ENCODE measurements around the gene SDHB. TPM values are rescaled to one million over a fixed set of nuclear protein-coding genes. Genes with fewer than 3 reads are reported as not detected.
A peak's percentile ranks its signal among the peaks of the same experiment; 100 is the strongest.

The SDHB gene
- total RNA-seq: 10 to 100 TPM; 90.9 to 91.3 TPM

DNA sequence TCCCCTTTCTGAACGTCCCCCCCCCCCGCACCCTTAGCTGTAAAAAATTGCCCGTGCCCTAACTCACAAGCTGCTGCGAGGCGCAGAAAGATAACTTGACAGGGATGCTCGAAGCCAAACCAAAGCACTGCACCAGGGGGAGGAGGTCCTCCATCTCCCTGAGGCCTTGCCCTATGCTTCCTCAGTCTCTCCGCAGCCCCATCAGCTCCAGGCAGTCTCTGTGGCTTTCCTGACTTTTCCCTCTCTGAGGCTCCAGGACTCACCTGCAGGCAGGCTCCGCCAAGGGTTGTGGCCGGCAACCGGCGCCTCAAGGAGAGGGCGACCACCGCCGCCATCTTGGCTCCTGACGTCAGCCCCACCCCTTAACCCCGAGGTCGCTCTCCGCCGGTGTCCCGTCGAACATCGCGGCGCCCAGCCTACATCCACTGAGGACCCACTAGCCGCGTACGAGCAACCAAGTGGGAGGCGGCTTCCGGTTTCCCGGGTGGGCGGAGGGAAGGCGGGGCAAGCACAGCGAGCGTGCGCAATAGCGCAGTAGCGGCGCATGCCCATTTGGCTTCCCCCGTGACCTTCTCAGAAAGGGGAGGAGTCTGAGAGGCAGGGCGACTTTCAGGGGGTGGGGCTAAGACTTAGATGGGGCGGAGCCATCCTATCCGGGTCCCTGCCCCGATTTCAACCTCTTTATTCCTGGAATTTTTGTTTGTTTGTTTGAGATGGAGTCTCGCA, at the start of gene SDHB:
Gene SDHB (minus strand): TSS at position 348 of the 726 bp plus-strand sequence. CDS start 13 bp downstream, at position 335.
- POLR2A ChIA-PET: interaction anchor here (0.7 kb wide), 1 partner anchor 149 kb away, joined by 3 read pairs; no protein-coding TSS in a partner anchor
- H3K27me3 Mint-ChIP-seq: peaks cover 6% of the 10 kb centered on the region
- CTCF ChIA-PET: interaction anchor here (2.4 kb wide), 1 partner anchor 22 kb away, joined by 8 read pairs; no protein-coding TSS in a partner anchor
- peak within 1 kb of the TSS; percentile 96 for H3K4me3 Mint-ChIP-seq
- H3K4me1 Mint-ChIP-seq: peaks cover 32% of the 10 kb centered on the region
- DNase-seq: peak; percentile 100
- peak within 1 kb of the TSS; percentile 94 for H3K27ac Mint-ChIP-seq
- peaks cover 17% of the 10 kb centered on the region for H3K36me3 Mint-ChIP-seq (ENCODE audit: low read depth)
- H3K9me3 Mint-ChIP-seq: no peaks in the 10 kb centered on the region

DNA sequence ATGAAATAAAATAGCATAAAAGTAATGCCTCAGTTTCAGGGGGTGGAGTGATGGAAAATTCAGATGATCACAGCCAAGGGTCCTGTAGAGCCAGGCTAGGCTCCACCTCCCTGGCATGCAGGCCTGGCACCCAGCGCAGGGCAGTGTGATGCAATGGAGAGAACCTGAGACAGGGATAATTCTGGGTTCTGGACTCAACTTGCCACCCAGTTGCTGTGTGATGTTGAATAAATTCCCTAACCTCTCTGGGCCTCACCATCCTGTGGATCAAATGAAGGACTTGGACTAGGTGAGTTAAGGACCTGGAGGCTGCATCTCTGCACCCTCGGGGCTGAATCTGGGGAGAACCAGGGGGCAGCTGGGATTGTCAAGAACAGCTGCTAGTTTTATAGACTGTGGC, 48.4 kb upstream of the SDHB start:
- CTCF ChIA-PET: no interaction called here
- H3K27me3 Mint-ChIP-seq: peaks cover 4% of the 10 kb centered on the region
- no peaks in the 10 kb centered on the region for H3K36me3 Mint-ChIP-seq (ENCODE audit: low read depth)
- H3K27ac Mint-ChIP-seq: no peak overlapping the region
- DNase-seq: no peak
- H3K4me1 Mint-ChIP-seq: no peaks in the 10 kb centered on the region
- POLR2A ChIA-PET: no interaction called here
- no peak overlapping the region for H3K4me3 Mint-ChIP-seq
- no peaks in the 10 kb centered on the region for H3K9me3 Mint-ChIP-seq

DNA sequence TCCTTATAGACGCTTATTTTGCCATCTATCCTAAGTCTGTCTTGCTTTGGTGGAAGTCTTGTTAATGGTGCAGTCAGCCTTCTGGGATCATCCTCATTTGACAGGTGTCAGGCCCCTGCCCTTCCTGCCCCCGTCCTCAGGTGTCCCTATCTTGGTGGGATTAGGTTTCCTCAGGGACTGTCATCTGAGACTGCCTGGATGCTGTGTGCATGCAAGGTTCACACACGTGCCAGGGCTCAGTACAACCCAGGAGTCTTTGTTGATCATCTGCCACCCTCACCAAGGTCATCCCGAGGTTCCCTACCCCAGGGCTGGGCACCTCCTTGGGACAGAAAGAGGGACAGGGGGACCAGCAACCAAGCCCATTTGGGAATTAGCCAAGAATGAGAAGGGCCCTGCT, 47.4 kb upstream of the SDHB start:
- H3K27ac Mint-ChIP-seq: no peak overlapping the region
- no peaks in the 10 kb centered on the region for H3K36me3 Mint-ChIP-seq (ENCODE audit: low read depth)
- POLR2A ChIA-PET: no interaction called here
- CTCF ChIA-PET: no interaction called here
- H3K9me3 Mint-ChIP-seq: no peaks in the 10 kb centered on the region
- no peak overlapping the region for H3K4me3 Mint-ChIP-seq
- H3K4me1 Mint-ChIP-seq: no peaks in the 10 kb centered on the region
- H3K27me3 Mint-ChIP-seq: peaks cover 4% of the 10 kb centered on the region
- DNase-seq: no peak

DNA sequence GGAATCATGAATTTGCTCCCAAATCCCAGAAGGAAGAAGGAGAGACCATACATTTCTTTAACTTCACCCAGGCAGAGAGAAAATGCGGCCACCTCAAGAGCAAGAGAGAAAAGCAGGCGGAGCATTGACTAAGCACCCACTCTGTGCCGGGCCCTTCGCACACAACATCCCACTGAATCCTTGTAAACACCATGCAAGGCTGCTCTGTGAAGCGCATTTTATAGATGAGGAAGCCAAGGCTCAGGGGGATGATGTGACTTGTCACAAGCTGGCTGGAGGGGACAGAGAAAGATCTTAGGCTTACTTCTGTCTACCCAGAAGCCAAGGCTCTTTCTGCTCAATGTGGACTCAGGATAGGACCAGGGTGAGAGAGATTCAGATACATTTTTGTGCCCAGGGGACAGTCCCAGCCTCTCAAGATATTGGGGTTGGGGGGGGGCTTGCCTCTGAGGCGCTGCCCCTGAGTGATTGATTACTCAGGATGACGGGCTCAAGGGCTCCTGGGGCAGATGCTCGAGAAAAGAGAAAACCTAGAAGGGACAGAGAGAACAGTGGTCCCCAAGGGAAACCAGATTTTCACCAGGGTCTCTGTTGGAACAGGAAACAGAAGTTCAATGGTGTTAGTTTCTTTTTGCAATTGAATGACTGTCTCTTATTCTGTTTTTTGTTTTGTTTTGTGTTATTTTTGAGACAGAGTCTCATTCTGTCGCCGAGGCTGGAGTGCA, 45.9 kb upstream of the SDHB start:
- Mint-ChIP-seq H3K4me3 (no peak overlapping the region), H3K27me3 (peaks cover 6% of the 10 kb centered on the region), H3K27ac (no peak overlapping the region), H3K36me3 (ENCODE audit: low read depth) (no peaks in the 10 kb centered on the region), H3K9me3 (no peaks in the 10 kb centered on the region), H3K4me1 (no peaks in the 10 kb centered on the region)
- DNase-seq: no peak
- POLR2A ChIA-PET: no interaction called here
- CTCF ChIA-PET: no interaction called here

DNA sequence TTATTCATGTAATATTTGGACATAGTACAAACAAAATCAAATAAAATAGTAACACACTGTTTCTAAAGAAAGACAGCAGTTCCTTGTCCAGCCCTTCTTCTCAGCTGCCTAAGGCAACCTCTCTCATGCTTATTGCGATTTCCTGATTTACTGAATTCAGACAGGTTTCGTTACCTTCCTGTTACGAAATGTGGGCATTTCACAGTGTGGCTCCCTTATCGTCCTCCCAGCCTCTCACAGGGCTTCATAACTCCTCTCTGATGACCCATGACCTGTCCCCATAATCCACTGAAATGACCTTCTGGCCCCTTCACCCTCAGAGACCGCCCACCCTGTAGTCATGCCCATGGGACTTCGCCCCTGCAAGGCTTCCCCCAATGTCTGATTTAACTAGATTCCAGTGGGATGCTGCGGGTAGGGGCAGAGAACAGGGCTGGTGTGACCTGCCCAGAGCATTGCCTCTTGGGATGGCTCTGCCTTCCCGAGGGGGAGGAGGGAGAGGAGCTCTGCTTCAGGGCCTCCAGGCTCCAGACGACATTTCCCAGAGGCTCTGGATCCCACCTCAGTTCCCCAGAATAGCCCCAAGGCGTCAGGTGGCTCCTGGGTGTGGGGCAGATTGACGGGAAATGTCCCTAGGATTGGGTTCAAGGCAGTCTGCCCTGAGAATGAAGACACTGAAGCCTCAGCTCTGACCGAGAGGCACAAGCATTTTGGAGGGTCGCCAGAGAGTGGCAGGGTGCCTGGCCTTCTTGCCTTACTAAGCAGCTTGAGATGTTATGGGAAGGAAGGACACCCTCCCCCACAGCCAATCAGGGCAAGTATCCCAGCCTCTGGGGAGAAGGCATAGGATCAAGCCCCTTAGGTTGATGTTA, 44.9 kb upstream of the SDHB start:
- ChIA-PET CTCF (no interaction called here), POLR2A (no interaction called here)
- H3K4me3 Mint-ChIP-seq: no peak overlapping the region
- H3K9me3 Mint-ChIP-seq: no peaks in the 10 kb centered on the region
- H3K4me1 Mint-ChIP-seq: no peaks in the 10 kb centered on the region
- no peaks in the 10 kb centered on the region for H3K36me3 Mint-ChIP-seq (ENCODE audit: low read depth)
- peaks cover 6% of the 10 kb centered on the region for H3K27me3 Mint-ChIP-seq
- no peak overlapping the region for H3K27ac Mint-ChIP-seq
- no peak for DNase-seq

DNA sequence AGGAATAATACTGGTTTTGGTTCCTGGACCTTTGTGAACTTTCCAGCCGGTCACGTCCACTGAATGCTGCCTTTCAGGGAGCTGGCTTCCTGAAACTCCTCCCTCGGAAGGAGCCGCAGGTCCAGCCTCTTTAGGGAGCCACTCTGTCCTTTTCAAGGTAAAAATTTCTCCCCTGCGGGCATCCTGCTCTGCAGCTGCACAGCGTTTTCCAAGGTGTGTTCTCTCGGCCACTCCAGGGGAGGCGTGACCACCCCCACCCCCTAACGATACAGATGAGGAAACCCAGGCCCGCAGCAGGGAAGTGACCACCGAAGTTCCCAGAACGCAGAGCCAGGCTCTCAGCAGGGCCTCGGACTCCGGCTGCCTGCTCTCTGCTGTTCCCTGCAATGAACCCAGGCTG, 44.0 kb upstream of the SDHB start:
- peaks cover 6% of the 10 kb centered on the region for H3K27me3 Mint-ChIP-seq
- no peak overlapping the region for H3K27ac Mint-ChIP-seq
- H3K4me3 Mint-ChIP-seq: no peak overlapping the region
- DNase-seq: no peak
- no peaks in the 10 kb centered on the region for H3K4me1 Mint-ChIP-seq
- POLR2A ChIA-PET: no interaction called here
- H3K9me3 Mint-ChIP-seq: no peaks in the 10 kb centered on the region
- H3K36me3 Mint-ChIP-seq (ENCODE audit: low read depth): no peaks in the 10 kb centered on the region
- CTCF ChIA-PET: no interaction called here

DNA sequence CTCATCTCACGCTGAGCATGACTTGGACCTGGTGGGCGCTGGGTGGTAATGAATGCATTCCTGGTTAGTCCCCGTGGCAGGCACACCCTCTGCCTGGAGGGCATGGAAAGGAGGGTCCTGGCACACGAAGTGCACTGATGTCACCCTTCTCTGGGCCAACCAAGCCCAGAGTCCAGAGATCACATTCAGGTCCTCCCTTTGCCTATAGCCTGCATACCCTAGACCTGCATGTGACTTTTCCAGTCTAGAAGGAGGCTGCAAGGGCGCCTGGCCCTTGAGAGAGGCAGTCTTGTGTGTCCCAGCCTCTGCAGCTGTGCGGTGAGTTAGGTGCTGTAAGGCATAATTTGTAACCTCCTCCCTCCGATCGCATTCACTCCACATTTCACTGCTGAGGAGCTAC, 43.3 kb upstream of the SDHB start:
- POLR2A ChIA-PET: no interaction called here
- H3K27me3 Mint-ChIP-seq: peaks cover 6% of the 10 kb centered on the region
- H3K36me3 Mint-ChIP-seq (ENCODE audit: low read depth): no peaks in the 10 kb centered on the region
- no peak overlapping the region for H3K4me3 Mint-ChIP-seq
- CTCF ChIA-PET: no interaction called here
- no peak for DNase-seq
- H3K27ac Mint-ChIP-seq: no peak overlapping the region
- no peaks in the 10 kb centered on the region for H3K4me1 Mint-ChIP-seq
- H3K9me3 Mint-ChIP-seq: no peaks in the 10 kb centered on the region

DNA sequence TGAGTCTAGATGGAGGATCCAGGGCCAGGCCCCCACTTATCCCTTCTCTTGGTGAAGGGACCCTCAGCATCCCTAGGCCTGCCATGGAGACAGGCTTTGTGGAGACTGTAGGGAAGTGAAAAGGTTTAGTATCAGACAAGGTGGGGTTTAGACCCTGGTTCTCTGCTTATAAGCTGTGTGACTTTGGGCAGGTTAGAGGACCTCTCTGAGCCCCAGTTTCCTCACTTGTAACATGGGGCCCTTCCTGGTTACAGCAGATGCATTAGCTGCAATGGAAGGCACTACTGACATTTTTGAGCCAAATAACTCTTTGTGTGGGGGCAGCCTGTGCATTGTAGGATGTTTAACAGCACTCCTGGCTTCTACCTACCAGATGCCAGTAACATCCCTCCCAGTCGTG, 42.8 kb upstream of the SDHB start:
- ChIA-PET CTCF (no interaction called here), POLR2A (no interaction called here)
- no peaks in the 10 kb centered on the region for H3K36me3 Mint-ChIP-seq (ENCODE audit: low read depth)
- DNase-seq: no peak
- no peak overlapping the region for H3K4me3 Mint-ChIP-seq
- peaks cover 6% of the 10 kb centered on the region for H3K27me3 Mint-ChIP-seq
- no peaks in the 10 kb centered on the region for H3K9me3 Mint-ChIP-seq
- H3K27ac Mint-ChIP-seq: no peak overlapping the region
- H3K4me1 Mint-ChIP-seq: no peaks in the 10 kb centered on the region

DNA sequence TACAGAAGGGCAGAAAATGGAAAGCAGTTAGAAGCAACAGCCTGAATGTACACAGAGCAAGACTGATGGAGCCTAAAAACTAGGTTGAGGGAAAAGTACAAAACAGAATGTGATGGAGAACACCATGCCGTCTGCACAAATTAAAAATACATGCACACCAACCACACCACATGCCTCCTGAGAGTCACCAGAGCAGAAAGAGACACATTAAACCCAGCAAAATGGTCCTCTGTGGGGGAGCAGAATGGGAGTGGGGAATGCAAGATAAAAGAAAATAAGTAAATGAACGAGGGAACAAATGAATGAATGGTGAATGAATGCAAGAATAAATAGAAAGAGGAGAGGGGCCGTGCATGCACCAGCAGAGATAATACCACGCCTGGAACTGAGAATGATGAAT, 41.3 kb upstream of the SDHB start:
- H3K4me1 Mint-ChIP-seq: no peaks in the 10 kb centered on the region
- POLR2A ChIA-PET: no interaction called here

DNA sequence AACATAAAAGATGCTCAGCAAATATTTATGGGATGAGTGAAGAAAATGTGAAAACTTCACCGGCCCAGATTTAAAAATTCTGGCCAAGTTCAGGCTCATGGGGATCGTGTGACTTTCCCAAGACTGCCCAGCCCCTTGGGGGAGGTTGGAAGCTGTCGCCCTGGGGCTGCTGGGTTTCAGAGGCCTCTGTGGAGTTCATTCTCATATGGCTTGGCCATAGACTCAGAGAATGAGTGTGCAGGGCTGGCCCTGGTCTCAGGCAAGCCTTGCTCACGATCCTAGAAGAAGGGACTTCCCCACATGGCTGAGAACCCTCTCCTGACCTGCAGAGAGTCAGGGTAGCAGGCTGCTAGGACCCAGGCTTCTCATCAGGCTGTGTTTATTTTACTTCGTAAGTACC, 40.8 kb upstream of the SDHB start:
- ChIA-PET CTCF (no interaction called here), POLR2A (no interaction called here)
- no peak for DNase-seq
- Mint-ChIP-seq H3K4me1 (no peaks in the 10 kb centered on the region), H3K9me3 (no peaks in the 10 kb centered on the region), H3K36me3 (ENCODE audit: low read depth) (no peaks in the 10 kb centered on the region), H3K4me3 (no peak overlapping the region), H3K27me3 (peaks cover 6% of the 10 kb centered on the region), H3K27ac (no peak overlapping the region)

More for the DNA sequence above, 41.3 kb upstream of the SDHB start:
- Mint-ChIP-seq H3K4me3 (no peak overlapping the region), H3K27ac (no peak overlapping the region), H3K9me3 (no peaks in the 10 kb centered on the region), H3K36me3 (ENCODE audit: low read depth) (no peaks in the 10 kb centered on the region), H3K27me3 (peaks cover 6% of the 10 kb centered on the region)
- DNase-seq: no peak
- CTCF ChIA-PET: no interaction called here

DNA sequence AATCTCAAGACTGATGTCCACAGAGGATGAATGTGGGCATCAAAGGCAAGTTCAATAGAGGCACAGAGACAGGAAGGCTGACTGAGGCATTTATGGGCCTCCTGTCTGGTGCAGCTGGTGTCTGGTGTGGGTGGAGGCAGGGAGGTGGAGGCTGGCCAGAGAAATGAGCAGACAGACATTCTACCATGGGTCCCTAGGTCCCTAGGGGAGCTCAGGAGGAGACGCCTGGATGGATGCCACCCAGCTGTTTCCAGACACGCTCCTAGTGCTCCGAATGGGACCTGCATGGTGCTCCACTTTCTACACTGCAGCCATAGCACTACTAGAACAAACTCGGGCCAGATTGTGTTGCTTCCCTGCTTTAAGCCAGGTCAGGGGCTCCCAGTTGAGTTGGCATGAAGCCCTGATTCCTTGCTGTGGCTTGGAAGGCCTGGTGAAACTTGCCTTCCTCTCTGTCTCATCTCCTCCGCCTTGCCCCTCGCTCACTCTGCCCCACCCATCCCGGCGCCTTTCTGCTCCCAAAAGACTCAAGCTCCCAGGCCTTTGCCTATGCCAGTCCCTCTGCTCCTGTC, 40.1 kb upstream of the SDHB start:
- ChIA-PET CTCF (interaction anchor here (0.5 kb wide), 1 partner anchor 55 kb away, joined by 4 read pairs; no protein-coding TSS in a partner anchor), POLR2A (no interaction called here)
- no peaks in the 10 kb centered on the region for H3K9me3 Mint-ChIP-seq
- peaks cover 6% of the 10 kb centered on the region for H3K27me3 Mint-ChIP-seq
- H3K4me1 Mint-ChIP-seq: no peaks in the 10 kb centered on the region
- no peak for DNase-seq
- H3K27ac Mint-ChIP-seq: no peak overlapping the region
- no peak overlapping the region for H3K4me3 Mint-ChIP-seq
- no peaks in the 10 kb centered on the region for H3K36me3 Mint-ChIP-seq (ENCODE audit: low read depth)

DNA sequence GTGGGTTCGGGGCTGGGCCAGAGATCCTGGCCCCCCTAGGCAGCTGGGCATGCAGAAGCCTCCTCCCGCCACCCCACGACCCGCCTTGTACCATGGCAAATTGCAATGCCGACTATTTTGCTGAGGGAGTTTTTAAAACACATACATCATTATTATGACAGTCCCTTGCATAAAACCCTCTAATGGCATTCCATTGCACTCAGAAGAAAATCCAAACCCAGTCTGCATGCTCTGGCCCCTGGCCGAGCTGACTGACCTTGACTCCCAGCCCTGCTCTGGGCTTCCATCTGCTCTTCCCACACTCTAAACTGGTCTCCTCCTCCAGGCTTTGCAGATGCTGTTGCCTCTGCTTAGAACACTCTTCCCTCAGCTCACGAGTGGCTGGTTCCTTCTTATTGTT, 37.4 kb upstream of the SDHB start:
- DNase-seq: no peak
- CTCF ChIA-PET: no interaction called here
- Mint-ChIP-seq H3K27me3 (peaks cover 6% of the 10 kb centered on the region), H3K4me3 (no peak overlapping the region), H3K27ac (no peak overlapping the region), H3K4me1 (no peaks in the 10 kb centered on the region), H3K9me3 (no peaks in the 10 kb centered on the region), H3K36me3 (ENCODE audit: low read depth) (no peaks in the 10 kb centered on the region)
- POLR2A ChIA-PET: no interaction called here

DNA sequence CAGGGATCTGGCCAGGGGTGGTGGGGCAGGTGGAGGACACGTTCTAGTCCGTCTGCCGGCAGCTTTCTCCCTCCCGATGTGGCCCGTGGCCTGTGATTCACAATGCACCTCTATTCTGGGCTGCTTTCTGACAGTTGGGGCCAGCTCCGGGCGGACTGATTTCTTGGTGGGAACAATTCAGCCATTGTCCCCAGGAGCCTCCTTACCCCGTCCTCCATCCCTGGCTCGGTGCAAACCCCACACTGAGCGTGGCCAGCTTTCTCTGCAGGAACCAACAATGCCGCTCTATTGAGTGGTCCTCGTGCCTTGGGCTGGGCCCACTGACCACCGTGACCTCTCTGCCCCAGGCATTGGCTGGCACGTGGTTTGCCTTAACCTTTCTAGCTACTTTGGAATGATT, 35.7 kb upstream of the SDHB start:
- Mint-ChIP-seq H3K36me3 (ENCODE audit: low read depth) (no peaks in the 10 kb centered on the region), H3K27ac (no peak overlapping the region), H3K9me3 (no peaks in the 10 kb centered on the region), H3K27me3 (no peaks in the 10 kb centered on the region), H3K4me1 (no peaks in the 10 kb centered on the region), H3K4me3 (no peak overlapping the region)
- no peak for DNase-seq
- ChIA-PET POLR2A (no interaction called here), CTCF (no interaction called here)

Data from activated CD4-positive, alpha-beta memory T cell treated with anti-CD3 and anti-CD28 coated beads, Interleukin-2, amount 10 ng/mL, durations not matched to agents 7 days and 5 days (primary cell).